ENCODE data around the gene GPRC5B.
A peak's percentile ranks its signal among the peaks of the same experiment; 100 is the strongest.

The GPRC5B gene

DNA sequence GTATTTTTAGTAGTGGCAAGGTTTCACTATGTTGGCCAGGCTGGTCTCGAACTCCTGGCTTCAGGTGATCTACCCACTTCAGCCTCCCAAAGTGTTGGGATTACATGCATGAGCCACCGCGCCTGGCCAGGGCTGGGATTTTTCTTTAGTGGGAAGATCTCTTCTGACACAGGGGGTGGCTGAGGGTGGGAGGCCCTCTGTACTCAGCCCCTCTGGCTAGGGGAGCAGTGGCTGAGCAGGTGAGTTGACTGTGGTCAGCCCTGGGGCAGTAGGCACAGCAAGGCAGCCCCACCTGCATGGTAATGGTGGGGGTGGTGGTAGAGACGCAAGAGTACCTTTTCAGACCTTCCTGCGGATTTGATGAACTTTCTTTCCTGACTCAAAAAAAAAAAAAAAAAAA is 12.3 kb upstream of the GPRC5B start:
- H3K4me3 ChIP-seq (ENCODE audit: low read depth, low read length): no peak overlapping the region
- no peaks in the 10 kb centered on the region for H3K36me3 ChIP-seq (ENCODE audit: control insufficient read depth, insufficient read depth, low read length)
- H3K9me3 ChIP-seq (ENCODE audit: control insufficient read depth, insufficient read depth, low read depth, low read length): no peaks in the 10 kb centered on the region
- H3K9ac ChIP-seq (ENCODE audit: low read length): no peak overlapping the region
- H3K27ac ChIP-seq (ENCODE audit: low read depth, low read length): no peak overlapping the region
- H3K4me1 ChIP-seq (ENCODE audit: control insufficient read depth, insufficient read depth, low read length): peaks cover 15% of the 10 kb centered on the region; the same call in 1 of the 2 replicates
- no peaks in the 10 kb centered on the region for H3K27me3 ChIP-seq (ENCODE audit: control insufficient read depth, insufficient read depth, low read length)

DNA sequence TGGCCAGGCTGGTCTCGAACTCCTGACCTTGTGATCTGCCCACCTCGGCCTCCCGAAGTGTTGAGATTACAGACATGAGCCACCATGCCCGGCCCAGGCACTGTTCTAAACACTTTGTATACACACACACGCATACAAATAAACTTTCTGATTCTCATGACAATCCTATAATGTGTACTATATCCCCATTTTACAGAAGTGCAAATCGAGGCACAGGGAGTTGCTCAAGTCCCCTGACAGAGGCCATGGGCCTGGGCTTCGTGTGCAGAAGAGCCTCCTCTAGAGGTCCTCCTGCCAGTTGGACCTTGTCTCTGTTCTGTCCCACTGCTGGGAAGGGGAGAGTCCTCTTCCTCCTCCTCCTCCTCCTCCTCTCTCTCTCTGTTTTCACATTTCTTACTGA is 9.9 kb upstream of the GPRC5B start:
- Histone ChIP-seq H3K36me3 (ENCODE audit: control insufficient read depth, insufficient read depth, low read length) (no peaks in the 10 kb centered on the region), H3K4me1 (ENCODE audit: control insufficient read depth, insufficient read depth, low read length) (peaks cover 15% of the 10 kb centered on the region; the same call in 1 of the 2 replicates), H3K9ac (ENCODE audit: low read length) (no peak overlapping the region), H3K27ac (ENCODE audit: low read depth, low read length) (no peak overlapping the region), H3K4me3 (ENCODE audit: low read depth, low read length) (no peak overlapping the region), H3K9me3 (ENCODE audit: control insufficient read depth, insufficient read depth, low read depth, low read length) (no peaks in the 10 kb centered on the region; the same call in 1 of the 2 replicates), H3K27me3 (ENCODE audit: control insufficient read depth, insufficient read depth, low read length) (no peaks in the 10 kb centered on the region)

DNA sequence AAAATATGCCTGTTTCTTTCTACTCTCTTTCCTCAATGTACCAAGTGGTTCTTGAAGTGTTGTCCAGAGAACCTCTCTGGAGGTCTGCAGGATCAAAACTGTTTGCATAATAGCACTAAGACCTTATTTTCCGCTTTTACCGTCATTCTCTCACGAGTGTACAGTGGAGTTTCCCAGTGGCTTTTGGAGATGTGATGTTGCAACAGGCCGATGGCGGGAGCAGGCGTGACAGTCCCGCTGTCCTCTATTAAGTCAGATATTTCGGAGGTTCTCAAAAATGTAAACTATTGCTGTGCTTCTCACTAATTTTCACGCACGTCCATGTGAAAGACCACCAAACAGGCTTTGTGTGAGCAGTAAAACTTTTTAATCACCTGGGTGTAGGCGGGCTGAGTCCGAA is 8.3 kb upstream of the GPRC5B start:
- Histone ChIP-seq H3K9me3 (ENCODE audit: control insufficient read depth, insufficient read depth, low read depth, low read length) (no peaks in the 10 kb centered on the region; the same call in 1 of the 2 replicates), H3K4me3 (ENCODE audit: low read depth, low read length) (no peak overlapping the region), H3K9ac (ENCODE audit: low read length) (peak overlapping the region; percentile 4), H3K27me3 (ENCODE audit: control insufficient read depth, insufficient read depth, low read length) (no peaks in the 10 kb centered on the region), H3K27ac (ENCODE audit: low read depth, low read length) (no peak overlapping the region), H3K4me1 (ENCODE audit: control insufficient read depth, insufficient read depth, low read length) (peaks cover 5% of the 10 kb centered on the region; the same call in 1 of the 2 replicates), H3K36me3 (ENCODE audit: control insufficient read depth, insufficient read depth, low read length) (no peaks in the 10 kb centered on the region)

DNA sequence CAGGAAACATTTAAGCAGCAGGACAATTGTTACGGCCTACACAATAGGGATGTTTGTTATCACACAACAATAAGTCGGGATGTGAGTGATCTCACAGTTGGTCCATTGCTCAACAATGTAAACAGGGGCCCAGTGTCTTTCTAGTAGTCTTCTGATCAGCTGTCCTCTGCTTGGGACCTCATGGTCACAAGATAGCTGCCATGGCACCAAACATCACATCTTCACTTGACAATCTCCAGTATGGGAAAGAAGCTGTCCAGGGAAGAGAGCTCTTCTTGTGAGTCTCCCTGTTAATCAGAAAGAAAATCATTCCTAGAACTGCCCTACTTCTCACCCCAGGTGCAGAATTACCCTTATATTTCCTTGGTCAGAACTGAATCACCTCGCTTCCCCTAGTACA is 6.3 kb upstream of the GPRC5B start:
- H3K27ac ChIP-seq (ENCODE audit: low read depth, low read length): no peak overlapping the region
- no peaks in the 10 kb centered on the region; the same call in 1 of the 2 replicates for H3K9me3 ChIP-seq (ENCODE audit: control insufficient read depth, insufficient read depth, low read depth, low read length)
- H3K36me3 ChIP-seq (ENCODE audit: control insufficient read depth, insufficient read depth, low read length): no peaks in the 10 kb centered on the region
- no peak overlapping the region for H3K4me3 ChIP-seq (ENCODE audit: low read depth, low read length)
- H3K4me1 ChIP-seq (ENCODE audit: control insufficient read depth, insufficient read depth, low read length): peaks cover 6% of the 10 kb centered on the region; the same call in 1 of the 2 replicates
- no peaks in the 10 kb centered on the region for H3K27me3 ChIP-seq (ENCODE audit: control insufficient read depth, insufficient read depth, low read length)
- H3K9ac ChIP-seq (ENCODE audit: low read length): no peak overlapping the region

DNA sequence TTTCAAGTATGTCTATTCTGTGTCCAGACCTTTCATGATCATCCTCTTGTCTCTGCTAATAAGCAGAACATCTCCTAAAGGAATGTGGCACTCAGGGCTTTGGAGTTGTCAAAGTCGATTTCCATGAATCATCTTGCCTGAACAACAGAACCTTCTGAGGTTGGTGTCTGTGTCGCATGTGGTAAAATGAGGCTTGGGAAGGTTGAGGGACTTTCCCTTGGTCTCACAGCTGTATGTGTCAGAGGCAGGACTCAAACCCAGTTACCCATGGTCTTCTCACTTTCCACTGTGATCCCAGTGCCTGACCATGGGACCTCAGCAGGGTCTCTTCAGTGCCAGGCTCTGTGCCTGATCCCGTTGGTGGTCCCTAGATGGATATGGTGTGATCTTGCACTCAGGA is 4.2 kb upstream of the GPRC5B start:
- no peak overlapping the region for H3K9ac ChIP-seq (ENCODE audit: low read length)
- no peak overlapping the region for H3K4me3 ChIP-seq (ENCODE audit: low read depth, low read length)
- H3K27me3 ChIP-seq (ENCODE audit: control insufficient read depth, insufficient read depth, low read length): peaks cover 10% of the 10 kb centered on the region
- H3K36me3 ChIP-seq (ENCODE audit: control insufficient read depth, insufficient read depth, low read length): no peaks in the 10 kb centered on the region
- peaks cover 16% of the 10 kb centered on the region; the same call in 1 of the 2 replicates for H3K4me1 ChIP-seq (ENCODE audit: control insufficient read depth, insufficient read depth, low read length)
- H3K9me3 ChIP-seq (ENCODE audit: control insufficient read depth, insufficient read depth, low read depth, low read length): no peaks in the 10 kb centered on the region; the same call in 1 of the 2 replicates
- H3K27ac ChIP-seq (ENCODE audit: low read depth, low read length): no peak overlapping the region

DNA sequence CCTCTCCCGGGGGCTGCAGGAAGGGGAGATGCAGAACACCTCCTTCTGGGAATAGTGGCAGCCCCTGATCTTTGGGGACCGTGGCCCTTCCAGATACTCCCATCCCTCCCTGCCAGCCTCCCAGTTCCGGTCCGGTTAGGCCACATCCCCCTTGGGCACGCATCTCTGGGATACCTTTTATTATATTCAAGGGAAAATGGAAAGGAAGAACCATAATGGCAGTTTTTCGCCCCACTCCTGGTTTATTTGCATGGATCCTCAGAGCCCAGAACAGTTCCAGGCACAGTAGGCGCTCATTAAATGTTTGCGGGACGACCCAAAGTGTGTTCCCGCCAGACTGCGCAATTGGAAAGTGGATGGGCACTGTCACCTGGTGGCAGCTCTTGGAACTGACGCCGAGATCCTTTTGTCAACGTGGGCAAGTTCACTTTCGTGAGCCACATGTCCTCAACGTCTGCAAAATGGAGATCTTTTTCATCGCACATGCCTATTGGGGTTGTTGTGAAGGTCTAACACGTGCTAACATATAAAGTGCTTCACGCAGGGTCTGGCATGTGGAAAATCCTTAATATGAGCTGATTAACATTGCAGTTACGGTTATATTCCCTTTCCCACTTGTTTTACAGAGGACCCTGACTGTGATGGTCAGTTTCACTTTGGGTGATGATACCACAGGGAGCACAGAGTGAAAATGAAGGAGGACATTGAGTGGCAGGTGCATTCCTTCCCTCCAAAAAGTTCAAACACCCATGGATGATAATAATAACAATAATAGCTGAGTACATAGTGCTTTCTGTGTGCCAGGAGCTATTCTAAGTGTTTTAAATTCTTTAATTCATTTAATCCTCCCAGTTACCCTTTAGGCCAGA is 1.7 kb upstream of the GPRC5B start:
- no peak overlapping the region for H3K4me3 ChIP-seq (ENCODE audit: low read depth, low read length)

DNA sequence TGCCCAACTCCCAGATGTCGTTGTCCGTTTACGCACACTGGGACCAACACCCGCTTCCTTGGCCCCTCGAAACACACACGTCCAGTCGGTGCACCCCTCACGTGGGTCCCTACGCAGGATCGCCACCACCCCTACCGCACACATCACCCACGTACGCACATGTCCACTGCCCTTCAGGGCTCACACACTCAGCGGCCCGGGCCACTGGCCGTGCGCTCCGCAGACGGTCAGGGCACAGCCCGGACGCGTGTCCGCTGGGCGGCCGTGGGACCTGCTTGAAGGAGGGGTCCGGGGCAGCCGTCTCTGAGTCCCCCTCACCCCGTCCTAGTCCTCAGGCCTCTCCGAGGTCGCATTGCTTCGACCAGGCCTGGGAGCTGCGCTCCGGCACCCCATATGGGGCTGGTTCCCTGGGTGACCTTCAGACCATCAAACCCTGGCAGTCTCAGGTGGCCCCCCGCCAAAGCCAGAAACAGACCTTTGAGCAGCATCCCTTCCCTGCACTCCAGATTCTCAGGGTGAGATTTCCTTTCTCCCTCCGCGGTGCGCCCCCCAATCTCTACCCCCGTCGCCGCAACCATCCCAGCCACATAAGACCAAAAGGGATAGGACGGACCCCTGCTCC is 914 bp upstream of the GPRC5B start:
- Histone ChIP-seq H3K4me1 (ENCODE audit: control insufficient read depth, insufficient read depth, low read length) (peaks cover 32% of the 10 kb centered on the region), H3K36me3 (ENCODE audit: control insufficient read depth, insufficient read depth, low read length) (peaks cover 6% of the 10 kb centered on the region), H3K9ac (ENCODE audit: low read length) (peak overlapping the region; percentile 63), H3K27ac (ENCODE audit: low read depth, low read length) (no peak overlapping the region), H3K4me3 (ENCODE audit: low read depth, low read length) (peak overlapping the region; percentile 74), H3K27me3 (ENCODE audit: control insufficient read depth, insufficient read depth, low read length) (peaks cover 10% of the 10 kb centered on the region), H3K9me3 (ENCODE audit: control insufficient read depth, insufficient read depth, low read depth, low read length) (no peaks in the 10 kb centered on the region)

More for the DNA sequence above, 1.7 kb upstream of the GPRC5B start:
- H3K27me3 ChIP-seq (ENCODE audit: control insufficient read depth, insufficient read depth, low read length): peaks cover 10% of the 10 kb centered on the region
- H3K4me1 ChIP-seq (ENCODE audit: control insufficient read depth, insufficient read depth, low read length): peaks cover 25% of the 10 kb centered on the region
- no peaks in the 10 kb centered on the region; the same call in 1 of the 2 replicates for H3K9me3 ChIP-seq (ENCODE audit: control insufficient read depth, insufficient read depth, low read depth, low read length)
- no peak overlapping the region for H3K9ac ChIP-seq (ENCODE audit: low read length)
- no peaks in the 10 kb centered on the region for H3K36me3 ChIP-seq (ENCODE audit: control insufficient read depth, insufficient read depth, low read length)
- H3K27ac ChIP-seq (ENCODE audit: low read depth, low read length): no peak overlapping the region

DNA sequence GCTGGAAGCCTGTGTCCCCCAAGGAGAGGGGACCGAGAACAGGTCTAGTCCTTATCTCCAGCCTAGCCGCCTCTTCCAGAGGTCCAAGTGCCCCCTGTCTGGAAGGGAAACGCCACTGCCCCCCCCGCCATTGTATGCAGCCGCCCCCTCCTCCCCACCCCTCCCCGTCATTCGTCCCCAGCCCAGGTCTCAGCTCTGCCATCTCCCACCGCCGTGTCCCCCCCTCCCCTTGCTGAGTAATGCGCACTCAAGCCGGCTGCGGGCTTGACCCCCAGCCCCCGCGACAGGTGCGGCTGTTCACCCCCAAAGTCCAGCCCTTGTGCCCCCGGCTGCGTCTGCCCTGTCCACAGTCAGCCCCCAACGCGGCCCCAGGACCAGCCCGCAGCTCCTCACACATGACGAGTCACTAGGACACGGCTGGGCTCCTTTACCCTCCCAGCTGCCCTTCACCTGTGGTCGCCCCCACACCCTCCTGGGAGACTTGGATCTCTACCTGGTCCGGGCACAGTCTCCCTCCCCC is 622 bp downstream of the GPRC5B start:
- H3K27ac ChIP-seq (ENCODE audit: low read depth, low read length): peak overlapping the region; percentile 88; the same call in 1 of the 2 replicates
- H3K4me3 ChIP-seq (ENCODE audit: low read depth, low read length): peak overlapping the region; percentile 84
- H3K9ac ChIP-seq (ENCODE audit: low read length): peak overlapping the region; percentile 78

DNA sequence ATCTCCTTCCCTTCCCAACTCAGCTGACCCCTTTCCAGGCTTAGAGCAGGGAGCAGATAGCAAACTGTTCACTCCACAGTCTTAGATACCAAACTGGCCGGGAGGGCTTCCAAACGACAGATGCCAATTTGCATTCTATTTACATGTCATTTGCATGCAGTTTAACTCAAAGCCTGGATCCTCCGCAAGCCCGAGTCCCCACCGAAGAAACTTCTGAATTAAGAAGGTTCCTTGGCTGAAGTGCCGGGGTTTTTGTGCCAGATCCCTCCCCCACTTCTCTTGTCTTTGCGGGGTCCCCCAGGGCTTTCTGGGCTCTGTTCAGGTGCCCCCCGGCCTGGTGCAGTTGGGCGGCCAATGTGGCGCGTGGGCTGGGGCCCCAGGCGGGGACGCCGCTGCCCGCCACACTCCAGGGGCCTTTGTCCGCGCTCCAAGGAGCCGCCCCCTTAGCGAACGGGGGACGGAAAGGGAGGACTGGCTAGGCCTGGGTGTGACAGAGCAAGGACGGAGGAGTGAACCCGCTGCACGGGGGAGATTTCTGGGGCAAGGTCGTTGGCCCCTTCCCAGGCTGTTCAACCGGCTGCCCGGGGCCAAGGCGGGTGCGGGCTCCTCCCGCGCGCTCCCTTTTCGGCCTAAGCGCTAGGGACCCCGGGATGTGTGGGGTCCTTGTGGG is 1.2 kb downstream of the GPRC5B start:
- peak overlapping the region; percentile 78 for H3K9ac ChIP-seq (ENCODE audit: low read length)
- no peaks in the 10 kb centered on the region for H3K9me3 ChIP-seq (ENCODE audit: control insufficient read depth, insufficient read depth, low read depth, low read length)
- H3K4me1 ChIP-seq (ENCODE audit: control insufficient read depth, insufficient read depth, low read length): peaks cover 49% of the 10 kb centered on the region
- peak overlapping the region; percentile 84 for H3K4me3 ChIP-seq (ENCODE audit: low read depth, low read length)
- H3K27ac ChIP-seq (ENCODE audit: low read depth, low read length): peak overlapping the region; percentile 88
- H3K27me3 ChIP-seq (ENCODE audit: control insufficient read depth, insufficient read depth, low read length): peaks cover 10% of the 10 kb centered on the region
- peaks cover 9% of the 10 kb centered on the region for H3K36me3 ChIP-seq (ENCODE audit: control insufficient read depth, insufficient read depth, low read length)

More for the DNA sequence above, 622 bp downstream of the GPRC5B start:
- H3K4me1 ChIP-seq (ENCODE audit: control insufficient read depth, insufficient read depth, low read length): peaks cover 44% of the 10 kb centered on the region
- H3K27me3 ChIP-seq (ENCODE audit: control insufficient read depth, insufficient read depth, low read length): peaks cover 10% of the 10 kb centered on the region
- peaks cover 9% of the 10 kb centered on the region for H3K36me3 ChIP-seq (ENCODE audit: control insufficient read depth, insufficient read depth, low read length)
- no peaks in the 10 kb centered on the region for H3K9me3 ChIP-seq (ENCODE audit: control insufficient read depth, insufficient read depth, low read depth, low read length)

DNA sequence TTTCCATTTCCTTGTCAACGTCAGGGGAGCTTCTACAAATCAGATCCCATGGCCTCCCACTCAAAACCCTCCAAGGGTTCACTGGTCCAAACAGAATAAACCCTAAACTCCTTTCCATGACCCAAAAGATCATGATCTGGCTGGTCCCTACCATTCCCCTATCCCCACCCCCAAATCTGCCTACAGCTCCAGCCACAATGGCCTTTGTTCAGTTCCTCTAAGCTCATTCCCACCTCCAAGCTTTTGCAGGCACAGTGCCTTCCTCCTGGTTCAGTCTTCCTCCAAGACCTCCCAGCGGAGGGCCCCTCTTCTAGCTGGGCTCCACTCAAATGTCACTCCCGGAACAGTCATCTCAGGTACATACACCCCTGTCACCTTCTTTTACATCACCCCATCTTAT is 2.0 kb downstream of the GPRC5B start:
- no peaks in the 10 kb centered on the region for H3K9me3 ChIP-seq (ENCODE audit: control insufficient read depth, insufficient read depth, low read depth, low read length)
- H3K27me3 ChIP-seq (ENCODE audit: control insufficient read depth, insufficient read depth, low read length): peaks cover 10% of the 10 kb centered on the region
- H3K4me3 ChIP-seq (ENCODE audit: low read depth, low read length): peak overlapping the region; percentile 84
- H3K9ac ChIP-seq (ENCODE audit: low read length): peak overlapping the region; percentile 78
- H3K27ac ChIP-seq (ENCODE audit: low read depth, low read length): peak overlapping the region; percentile 88
- peaks cover 49% of the 10 kb centered on the region for H3K4me1 ChIP-seq (ENCODE audit: control insufficient read depth, insufficient read depth, low read length)
- peaks cover 9% of the 10 kb centered on the region for H3K36me3 ChIP-seq (ENCODE audit: control insufficient read depth, insufficient read depth, low read length)

Measured in HUES6 (cell line).